Ramos (cell line): ENCODE results near the gene DCAF4.
"Not testable (repeated sequence)": the region's sequence is repeated elsewhere in the genome, so short reads cannot be mapped to it uniquely, and the experiment has no call there.

ENCODE experiments used
- in situ Hi-C: fragments of 300-500 bp; cut with MboI; formaldehyde crosslinking; loops from one replicate; pipeline ENCODE4 v1.14.3; 2022; ENCODE audit warnings: low sequenced_read_pairs; ENCODE audit not compliant: unreplicated experiment

The DCAF4 gene

GRCh38 chr14:72961579-72962335, 35.5 kb downstream of the DCAF4 start:
- in situ Hi-C loops: no loop called here

- in situ Hi-C loops: not testable (repeated sequence)
Measured at GRCh38 chr14:72962336-72962754, 36.1 kb downstream of the DCAF4 start.

- in situ Hi-C loops: no loop called here
Measured at GRCh38 chr14:72962829-72963312, 36.6 kb downstream of the DCAF4 start.

GRCh38 chr14:72965249-72965648, 39.0 kb downstream of the DCAF4 start:
- in situ Hi-C loops: no loop called here

- in situ Hi-C loops: no loop called here
Measured at GRCh38 chr14:72966038-72966437, 39.8 kb downstream of the DCAF4 start.

GRCh38 chr14:72968316-72968715, 42.1 kb downstream of the DCAF4 start:
- in situ Hi-C loops: no loop called here

- in situ Hi-C loops: no loop called here
Measured at GRCh38 chr14:72970058-72970630, 43.9 kb downstream of the DCAF4 start.

- in situ Hi-C loops: no loop called here
Measured at GRCh38 chr14:72970824-72971434, 44.7 kb downstream of the DCAF4 start.

GRCh38 chr14:72974661-72975060, 48.4 kb downstream of the DCAF4 start:
- in situ Hi-C loops: no loop called here

- in situ Hi-C loops: no loop called here
Measured at GRCh38 chr14:72975770-72976169, 49.5 kb downstream of the DCAF4 start.

- in situ Hi-C loops: no loop called here
Measured at GRCh38 chr14:72978856-72979255, 52.6 kb downstream of the DCAF4 start.

- in situ Hi-C loops: no loop called here
Measured at GRCh38 chr14:72980863-72981262, 54.6 kb downstream of the DCAF4 start.

- in situ Hi-C loops: no loop called here
Measured at GRCh38 chr14:72982146-72982708, 56.0 kb downstream of the DCAF4 start.

- in situ Hi-C loops: no loop called here
Measured at GRCh38 chr14:72986214-72986613, 60.0 kb downstream of the DCAF4 start.

GRCh38 chr14:72986857-72987256, 60.6 kb downstream of the DCAF4 start:
- in situ Hi-C loops: no loop called here

- in situ Hi-C loops: no loop called here
Measured at GRCh38 chr14:72990171-72990570, 63.9 kb downstream of the DCAF4 start.

- in situ Hi-C loops: no loop called here
Measured at GRCh38 chr14:72996916-72997315, 70.7 kb downstream of the DCAF4 start.

GRCh38 chr14:72998252-72998903, 72.1 kb downstream of the DCAF4 start:
- in situ Hi-C loops: no loop called here

- in situ Hi-C loops: no loop called here
Measured at GRCh38 chr14:72999316-72999715, 73.1 kb downstream of the DCAF4 start.

- in situ Hi-C loops: no loop called here
Measured at GRCh38 chr14:73000073-73000472, 73.8 kb downstream of the DCAF4 start.

- in situ Hi-C loops: no loop called here
Measured at GRCh38 chr14:73003681-73004080, 77.4 kb downstream of the DCAF4 start.
